Stimulated activated CD4-positive, alpha-beta T cell treated with anti-CD3 and anti-CD28 coated beads, Interleukin-15, amount 100 ng/mL, for 1 hour (primary cell): Measurements from ENCODE around the gene ROBO1.

Source experiments
- DNase-seq, 2 donors: peaks; one replicate each; pipeline ENCODE4 v3.0.0-alpha.2; 2020; ENCODE audit warnings: low read depth in 1 of 2, low spot score in 1 of 2

ROBO1 gene

GRCh38 chr3:79672075-79672474, 95.7 kb downstream of the ROBO1 start:
- no peak for DNase-seq

GRCh38 chr3:79670178-79670577, 97.6 kb downstream of the ROBO1 start:
- DNase-seq, result no peak

GRCh38 chr3:79664455-79664854, 103.3 kb downstream of the ROBO1 start:
- DNase-seq, result no peak

GRCh38 chr3:79661896-79662295, 105.9 kb downstream of the ROBO1 start:
- no peak for DNase-seq

GRCh38 chr3:79657076-79657475, 110.7 kb downstream of the ROBO1 start:
- no peak for DNase-seq

GRCh38 chr3:79654019-79654418, 113.8 kb downstream of the ROBO1 start:
- no peak for DNase-seq

GRCh38 chr3:79653266-79653830, 114.5 kb downstream of the ROBO1 start:
- no peak for DNase-seq

- no peak for DNase-seq
These were observed 116.2 kb downstream of the ROBO1 start for GRCh38 chr3:79651536-79652065.

- DNase-seq, result no peak
These were observed 127.9 kb downstream of the ROBO1 start for GRCh38 chr3:79639855-79640254.

GRCh38 chr3:79636372-79636771, 131.4 kb downstream of the ROBO1 start:
- DNase-seq, result no peak

- no peak for DNase-seq
These were observed 135.0 kb downstream of the ROBO1 start for GRCh38 chr3:79632842-79633241.

GRCh38 chr3:79618883-79619282, 148.9 kb downstream of the ROBO1 start:
- no peak for DNase-seq

GRCh38 chr3:79606414-79606813, 161.4 kb downstream of the ROBO1 start:
- DNase-seq, result no peak

- no peak for DNase-seq
These were observed 163.1 kb downstream of the ROBO1 start for GRCh38 chr3:79604681-79605080.

- no peak for DNase-seq
These were observed 165.4 kb downstream of the ROBO1 start for GRCh38 chr3:79602385-79602784.

GRCh38 chr3:79598594-79598993, 169.2 kb downstream of the ROBO1 start:
- DNase-seq, result no peak

GRCh38 chr3:79597709-79598108, 170.1 kb downstream of the ROBO1 start:
- no peak for DNase-seq

GRCh38 chr3:79587150-79587549, 180.6 kb downstream of the ROBO1 start:
- no peak for DNase-seq

- no peak for DNase-seq
These were observed 181.6 kb downstream of the ROBO1 start for GRCh38 chr3:79586232-79586631.

GRCh38 chr3:79572930-79573329, 194.9 kb downstream of the ROBO1 start:
- DNase-seq, result no peak

- no peak for DNase-seq
These were observed 198.9 kb downstream of the ROBO1 start for GRCh38 chr3:79568938-79569337.

GRCh38 chr3:79564192-79564591, 203.6 kb downstream of the ROBO1 start:
- DNase-seq, result no peak

GRCh38 chr3:79560698-79561097, 207.1 kb downstream of the ROBO1 start:
- DNase-seq, result no peak
